Measurements from ENCODE around the gene MGAT4A. TPM values are rescaled to one million over a fixed set of nuclear protein-coding genes. Genes with fewer than 3 reads are reported as not detected.

MGAT4A gene
- total RNA-seq, 1 experiment from 2014 or later, result 23.0 TPM

GRCh38 chr2:98738304-98738703 is 7.4 kb upstream of the MGAT4A start:
- no peak for TF ChIP-seq CTCF (IDR thresholded peaks at IDR 0.05; ENCODE audit: unreplicated experiment)
- no peak for DNase-seq
- BruUV-seq (replicated peaks), result no TSS peak
- CTCF ChIA-PET, result interaction anchor here (0.5 kb wide), 1 partner anchor 9 kb away, joined by 3 read pairs; no protein-coding TSS in a partner anchor
- intact Hi-C loops (cut with micrococcal nuclease; ENCODE audit: unreplicated experiment), result loop anchor here (10.0 kb wide), 1 partner anchor 66 kb away; no protein-coding TSS in a partner anchor
- Mint-ChIP-seq H3K36me3 (ENCODE audit: insufficient read depth, unreplicated experiment) (no peaks in the 10 kb centered on the region), H3K27me3 (ENCODE audit: unreplicated experiment) (no peaks in the 10 kb centered on the region), H3K27ac (ENCODE audit: unreplicated experiment) (no peak overlapping the region), H3K4me1 (ENCODE audit: low read depth, unreplicated experiment) (peaks cover 30% of the 10 kb centered on the region), H3K4me3 (ENCODE audit: low read depth, unreplicated experiment) (no peak overlapping the region), H3K9me3 (ENCODE audit: low read depth, unreplicated experiment) (no peaks in the 10 kb centered on the region)

DNA sequence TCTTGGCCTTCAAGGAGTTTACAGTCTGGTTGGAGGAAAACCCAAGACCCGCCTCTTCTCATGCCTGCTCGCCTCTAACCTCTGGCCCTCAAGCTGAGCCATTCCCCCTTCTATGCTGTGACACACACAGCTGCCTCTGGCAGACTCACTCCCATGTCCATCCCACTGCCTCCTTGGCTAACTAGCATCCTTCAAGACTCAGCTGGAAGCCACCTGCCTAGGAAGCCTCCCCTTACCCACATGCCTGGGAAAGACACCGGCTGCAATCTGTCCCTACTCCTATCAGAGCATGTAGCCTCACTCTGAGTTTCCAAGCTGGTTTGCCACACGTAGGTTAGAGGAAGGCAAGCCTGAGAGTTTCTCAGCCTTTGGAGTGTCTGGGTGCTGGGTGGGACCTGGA is 6.9 kb upstream of the MGAT4A start:
- peaks cover 31% of the 10 kb centered on the region for H3K4me1 Mint-ChIP-seq (ENCODE audit: low read depth, unreplicated experiment)

GRCh38 chr2:98736464-98736889 is 5.5 kb upstream of the MGAT4A start:
- CTCF ChIA-PET, result no interaction called here
- Mint-ChIP-seq H3K4me1 (ENCODE audit: low read depth, unreplicated experiment) (peaks cover 38% of the 10 kb centered on the region), H3K27ac (ENCODE audit: unreplicated experiment) (no peak overlapping the region), H3K36me3 (ENCODE audit: insufficient read depth, unreplicated experiment) (peaks cover 5% of the 10 kb centered on the region), H3K9me3 (ENCODE audit: low read depth, unreplicated experiment) (peaks cover 2% of the 10 kb centered on the region), H3K27me3 (ENCODE audit: unreplicated experiment) (no peaks in the 10 kb centered on the region), H3K4me3 (ENCODE audit: low read depth, unreplicated experiment) (no peak overlapping the region)
- intact Hi-C loops (cut with micrococcal nuclease; ENCODE audit: unreplicated experiment), result loop anchor here (10.0 kb wide), 1 partner anchor 68 kb away; no protein-coding TSS in a partner anchor
- BruUV-seq (replicated peaks), result no TSS peak
- TF ChIP-seq CTCF (IDR thresholded peaks at IDR 0.05; ENCODE audit: unreplicated experiment), result no peak
- DNase-seq, result no peak

More for the DNA sequence above, 6.9 kb upstream of the MGAT4A start:
- CTCF ChIA-PET, result interaction anchor here (0.5 kb wide), 1 partner anchor 9 kb away, joined by 3 read pairs; no protein-coding TSS in a partner anchor
- H3K9me3 Mint-ChIP-seq (ENCODE audit: low read depth, unreplicated experiment), result no peaks in the 10 kb centered on the region
- intact Hi-C loops (cut with micrococcal nuclease; ENCODE audit: unreplicated experiment), result loop anchor here (10.0 kb wide), 1 partner anchor 67 kb away; no protein-coding TSS in a partner anchor
- DNase-seq, result no peak
- TF ChIP-seq CTCF (IDR thresholded peaks at IDR 0.05; ENCODE audit: unreplicated experiment), result no peak
- BruUV-seq (replicated peaks), result no TSS peak
- no peak overlapping the region for H3K4me3 Mint-ChIP-seq (ENCODE audit: low read depth, unreplicated experiment)
- no peaks in the 10 kb centered on the region for H3K27me3 Mint-ChIP-seq (ENCODE audit: unreplicated experiment)
- H3K36me3 Mint-ChIP-seq (ENCODE audit: insufficient read depth, unreplicated experiment), result no peaks in the 10 kb centered on the region
- no peak overlapping the region for H3K27ac Mint-ChIP-seq (ENCODE audit: unreplicated experiment)

DNA sequence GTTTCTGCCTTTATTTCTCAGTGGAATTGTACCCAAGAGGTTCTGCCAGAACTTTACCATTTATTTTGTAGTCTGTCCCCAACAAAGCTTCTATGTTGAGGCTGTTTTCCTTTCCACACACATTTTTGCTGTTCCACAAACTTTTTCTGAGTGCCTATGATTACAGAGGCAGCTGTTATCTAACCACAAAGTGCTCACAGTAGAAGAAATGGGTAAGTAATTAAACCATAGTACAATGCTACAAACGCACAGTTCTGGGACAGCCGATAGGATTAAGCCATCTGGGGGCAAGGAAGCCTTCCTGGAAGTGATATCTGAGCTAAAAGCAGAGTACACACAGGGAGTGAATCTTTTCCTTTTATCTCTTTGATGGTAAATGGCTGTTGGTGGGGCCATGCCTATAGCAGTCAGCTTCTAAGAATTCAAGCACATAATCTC is 3.9 kb upstream of the MGAT4A start:
- CTCF ChIA-PET, result no interaction called here
- peaks cover 2% of the 10 kb centered on the region for H3K9me3 Mint-ChIP-seq (ENCODE audit: low read depth, unreplicated experiment)
- H3K27me3 Mint-ChIP-seq (ENCODE audit: unreplicated experiment), result no peaks in the 10 kb centered on the region
- no peak for DNase-seq
- BruUV-seq (replicated peaks), result no TSS peak
- no peak for TF ChIP-seq CTCF (IDR thresholded peaks at IDR 0.05; ENCODE audit: unreplicated experiment)
- H3K4me1 Mint-ChIP-seq (ENCODE audit: low read depth, unreplicated experiment), result peaks cover 38% of the 10 kb centered on the region
- intact Hi-C loops (cut with micrococcal nuclease; ENCODE audit: unreplicated experiment), result loop anchor here (10.0 kb wide), 1 partner anchor 70 kb away; no protein-coding TSS in a partner anchor
- no peak overlapping the region for H3K27ac Mint-ChIP-seq (ENCODE audit: unreplicated experiment)
- H3K36me3 Mint-ChIP-seq (ENCODE audit: insufficient read depth, unreplicated experiment), result peaks cover 6% of the 10 kb centered on the region
- H3K4me3 Mint-ChIP-seq (ENCODE audit: low read depth, unreplicated experiment), result no peak overlapping the region

All from Calu3 (cell line).